Tibial nerve (tissue), 4 donors: ENCODE measurements around the gene TCIRG1. TPM values are rescaled to one million over a fixed set of nuclear protein-coding genes. Genes with fewer than 3 reads are reported as not detected.
A peak's percentile ranks its signal among the peaks of the same experiment; 100 is the strongest.

Experiments used
- DNase-seq, 2 donors: peaks; one replicate each; pipeline ENCODE4 v3.0.0-alpha.2; 2019; ENCODE audit warnings: low spot score in 2 of 2
- H3K27ac ChIP-seq, 4 donors: fragments of 200-600 bp; sonication (generic) in 3 of 4; one replicate each; pipeline ENCODE4 v1.5.1; 2017 to 2019; ENCODE audit warnings: mild to moderate bottlenecking in 1 of 4
- H3K27me3 ChIP-seq, 2 donors: fragments of 200-600 bp; sonication (generic) in 1 of 2; one replicate each; pipeline versions ENCODE4 v1.5.1 to v1.6.0; 2017 to 2019
- H3K36me3 ChIP-seq, 3 donors: fragments of 200-600 bp; sonication (generic); one replicate each; pipeline ENCODE4 v1.5.1; 2018 to 2019
- H3K4me1 ChIP-seq, 4 donors: fragments of 200-600 bp; sonication (generic) in 3 of 4; one replicate each; pipeline ENCODE4 v1.5.1; 2017 to 2019
- H3K4me3 ChIP-seq, 4 donors: fragments of 200-600 bp; sonication (generic) in 3 of 4; one replicate each; pipeline ENCODE4 v1.5.1; 2017 to 2019; ENCODE audit warnings: mild to moderate bottlenecking in 1 of 4, moderate library complexity in 1 of 4
- H3K9me3 ChIP-seq, 4 donors: fragments of 200-600 bp; sonication (generic) in 3 of 4; one replicate each; pipeline ENCODE4 v1.5.1; 2017 to 2019
- EP300 ChIP-seq, 2 donors: sonication (generic); formaldehyde crosslinking; IDR thresholded peaks; one replicate each; pipeline ENCODE4 v1.6.1; 2017; ENCODE audit warnings: antibody characterized with exemption in 2 of 2, mild to moderate bottlenecking in 1 of 2
- POLR2A ChIP-seq, 2 donors: fragments of 450-650 bp; IDR thresholded peaks; one replicate each; pipeline ENCODE4 v1.6.1; 2017; ENCODE audit warnings: antibody characterized with exemption in 2 of 2, mild to moderate bottlenecking in 2 of 2, moderate library complexity in 2 of 2
- WGBS, 2 donors: methylation state at CpG; one replicate each; pipeline ENCODE4 v1.1.5; 2018; 5-methylcytosine and 5-hydroxymethylcytosine counted together
- total RNA-seq, 4 donors: library from RNA; depleted of rRNA; stranded (reverse); fragments of >200 nt; gene quantifications; one replicate each; pipeline ENCODE4 v1.1.0, GENCODE V29; 2016
- TF ChIP-seq, protein P1 (sequence below), 5 experiments: fragments of 200-600 bp in 3 of 5; fragments of 450-650 bp in 2 of 5; sonication (generic) in 3 of 5; IDR thresholded peaks; one replicate each; pipeline ENCODE4 v1.5.1; 2016 to 2019; ENCODE audit warnings: antibody characterized with exemption in 5 of 5, mild to moderate bottlenecking in 3 of 5, moderate library complexity in 2 of 5

TCIRG1 gene
- total RNA-seq, 4 donors from 2014 or later: 142 to 439 (median 183) TPM

DNA sequence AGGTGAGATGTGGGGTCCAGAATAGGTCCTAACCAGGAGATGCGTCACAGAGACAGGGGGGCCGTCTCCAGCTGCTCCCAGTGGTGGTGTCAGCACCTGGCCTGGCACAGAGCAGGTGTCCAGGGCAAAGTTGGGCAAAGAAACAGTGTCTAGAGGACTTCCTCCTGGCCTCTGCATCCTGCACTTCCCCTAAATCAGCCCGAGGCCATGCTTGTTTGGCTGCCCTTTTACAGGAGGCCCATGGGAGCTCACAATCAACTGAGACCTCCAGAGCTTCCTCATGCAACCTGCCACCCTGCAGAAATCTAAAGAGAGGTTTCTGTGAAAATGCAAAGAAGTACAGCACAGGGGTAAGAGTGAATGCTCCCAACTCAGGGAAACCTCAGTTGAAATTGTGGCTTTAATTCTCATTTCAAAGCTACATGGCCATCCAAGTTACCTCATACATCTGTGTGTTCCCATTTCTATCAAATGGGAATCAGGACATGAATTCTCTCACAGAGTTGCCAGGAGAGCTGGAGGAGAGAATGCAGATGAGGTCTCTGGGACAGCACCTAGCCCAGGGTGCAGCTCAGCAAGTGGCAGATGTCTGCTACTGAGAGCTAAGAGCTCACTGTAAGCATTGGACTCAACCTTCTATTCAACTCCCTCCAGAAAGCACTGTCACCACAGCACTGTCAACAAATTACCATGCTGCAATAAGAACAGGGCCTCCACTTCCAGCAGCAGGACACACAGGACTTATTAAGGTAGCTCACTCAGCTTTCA is 32.6 kb downstream of the TCIRG1 start:
- peaks cover 0 to 84% (median 0%) of the 10 kb centered on the region in 3 donors for H3K36me3 ChIP-seq
- 77 to 83% methylated on average over 3 of the region's 3 CpGs for WGBS, 2 donors
- no peak for DNase-seq

DNA sequence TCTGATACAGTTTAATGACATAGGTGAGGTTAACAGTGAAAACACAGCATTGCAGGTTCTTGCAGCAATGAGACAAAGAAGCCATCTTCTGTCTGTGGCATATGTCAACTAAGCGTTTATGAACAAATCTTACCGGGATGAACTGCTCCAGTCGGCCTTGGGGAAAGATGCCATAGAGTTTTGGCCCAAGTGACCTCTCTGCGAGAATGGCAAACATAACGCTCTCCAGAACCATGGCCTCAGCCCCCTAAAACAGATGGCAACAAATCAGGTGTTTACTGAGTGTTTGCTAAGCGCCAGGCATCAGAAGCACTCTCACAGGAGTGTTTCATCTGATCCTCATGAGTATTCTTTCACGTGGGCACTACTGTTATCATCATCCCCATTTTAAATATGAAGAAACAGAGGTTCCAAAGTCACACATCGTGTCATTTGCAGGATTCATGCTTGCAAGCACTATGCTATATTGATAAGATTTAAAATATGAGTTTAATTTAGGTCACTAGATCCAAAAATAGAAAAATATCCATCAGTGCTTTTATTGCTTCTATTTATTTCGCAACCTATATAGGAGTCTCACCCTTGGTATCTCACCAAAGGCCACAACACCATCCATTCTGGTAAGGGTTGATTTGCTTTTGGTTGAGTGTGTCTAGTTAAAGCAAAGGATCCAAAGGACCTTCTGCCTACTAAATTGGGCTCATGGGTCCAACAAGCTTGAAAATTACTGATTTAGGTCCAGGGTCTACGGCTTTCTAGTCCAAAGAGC is 35.9 kb downstream of the TCIRG1 start:
- no peaks in the 10 kb centered on the region for H3K9me3 ChIP-seq
- no peaks in the 10 kb centered on the region for H3K27me3 ChIP-seq
- peaks cover 0 to 70% (median 0%) of the 10 kb centered on the region in 3 donors for H3K36me3 ChIP-seq
- no peak overlapping the region for H3K4me3 ChIP-seq
- no peak overlapping the region for H3K27ac ChIP-seq
- H3K4me1 ChIP-seq: no peaks in the 10 kb centered on the region
- TF ChIP-seq POLR2A (IDR thresholded peaks at IDR 0.05) (no peak), EP300 (IDR thresholded peaks at IDR 0.05) (no peak)
- TF ChIP-seq, protein P1, sequence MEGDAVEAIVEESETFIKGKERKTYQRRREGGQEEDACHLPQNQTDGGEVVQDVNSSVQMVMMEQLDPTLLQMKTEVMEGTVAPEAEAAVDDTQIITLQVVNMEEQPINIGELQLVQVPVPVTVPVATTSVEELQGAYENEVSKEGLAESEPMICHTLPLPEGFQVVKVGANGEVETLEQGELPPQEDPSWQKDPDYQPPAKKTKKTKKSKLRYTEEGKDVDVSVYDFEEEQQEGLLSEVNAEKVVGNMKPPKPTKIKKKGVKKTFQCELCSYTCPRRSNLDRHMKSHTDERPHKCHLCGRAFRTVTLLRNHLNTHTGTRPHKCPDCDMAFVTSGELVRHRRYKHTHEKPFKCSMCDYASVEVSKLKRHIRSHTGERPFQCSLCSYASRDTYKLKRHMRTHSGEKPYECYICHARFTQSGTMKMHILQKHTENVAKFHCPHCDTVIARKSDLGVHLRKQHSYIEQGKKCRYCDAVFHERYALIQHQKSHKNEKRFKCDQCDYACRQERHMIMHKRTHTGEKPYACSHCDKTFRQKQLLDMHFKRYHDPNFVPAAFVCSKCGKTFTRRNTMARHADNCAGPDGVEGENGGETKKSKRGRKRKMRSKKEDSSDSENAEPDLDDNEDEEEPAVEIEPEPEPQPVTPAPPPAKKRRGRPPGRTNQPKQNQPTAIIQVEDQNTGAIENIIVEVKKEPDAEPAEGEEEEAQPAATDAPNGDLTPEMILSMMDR (IDR thresholded peaks at IDR 0.05): no peak
- 82 to 88% methylated on average over 10 of the region's 10 CpGs for WGBS, 2 donors
- no peak for DNase-seq

More for the DNA sequence above, 32.6 kb downstream of the TCIRG1 start:
- no peaks in the 10 kb centered on the region for H3K4me1 ChIP-seq
- no peak overlapping the region for H3K27ac ChIP-seq
- no peak for TF ChIP-seq POLR2A (IDR thresholded peaks at IDR 0.05)
- no peak for TF ChIP-seq EP300 (IDR thresholded peaks at IDR 0.05)
- TF ChIP-seq, protein P1 (IDR thresholded peaks at IDR 0.05): no peak
- H3K9me3 ChIP-seq: no peaks in the 10 kb centered on the region
- no peaks in the 10 kb centered on the region for H3K27me3 ChIP-seq
- no peak overlapping the region for H3K4me3 ChIP-seq

- TF ChIP-seq, protein P1 (IDR thresholded peaks at IDR 0.05): peak in 1 of 5 experiments; percentile 10
- TF ChIP-seq EP300 (IDR thresholded peaks at IDR 0.05) (no peak), POLR2A (IDR thresholded peaks at IDR 0.05) (no peak)
- WGBS, 2 donors: 76 to 82% methylated on average over 11 of the region's 11 CpGs
- peaks cover 0 to 67% (median 0%) of the 10 kb centered on the region in 3 donors for H3K36me3 ChIP-seq
These were observed 37.7 kb downstream of the TCIRG1 start for GRCh38 chr11:68076371-68077042.

GRCh38 chr11:68077617-68078582 is 39.1 kb downstream of the TCIRG1 start:
- Histone ChIP-seq H3K27me3 (no peaks in the 10 kb centered on the region), H3K27ac (no peak overlapping the region), H3K4me3 (no peak overlapping the region), H3K9me3 (no peaks in the 10 kb centered on the region), H3K36me3 (peaks cover 0 to 55% (median 0%) of the 10 kb centered on the region in 3 donors), H3K4me1 (no peaks in the 10 kb centered on the region)
- WGBS, 2 donors: 69 to 77% methylated on average over 8 of the region's 8 CpGs
- no peak for DNase-seq
- no peak for TF ChIP-seq POLR2A (IDR thresholded peaks at IDR 0.05)
- TF ChIP-seq, protein P1 (IDR thresholded peaks at IDR 0.05): no peak

More at GRCh38 chr11:68076371-68077042, 37.7 kb downstream of the TCIRG1 start:
- H3K27ac ChIP-seq: no peak overlapping the region
- H3K4me3 ChIP-seq: no peak overlapping the region
- H3K4me1 ChIP-seq: no peaks in the 10 kb centered on the region
- H3K9me3 ChIP-seq: no peaks in the 10 kb centered on the region
- DNase-seq: no peak
- no peaks in the 10 kb centered on the region for H3K27me3 ChIP-seq
